ENCODE results near the gene CSTPP1. TPM values are rescaled to one million over a fixed set of nuclear protein-coding genes. Genes with fewer than 3 reads are reported as not detected.

Gene CSTPP1
- total and polyA plus RNA-seq, 2 donors (not counting 1 experiment from before 2014, with no cell fraction given), result 11.5 to 29.0 TPM

DNA sequence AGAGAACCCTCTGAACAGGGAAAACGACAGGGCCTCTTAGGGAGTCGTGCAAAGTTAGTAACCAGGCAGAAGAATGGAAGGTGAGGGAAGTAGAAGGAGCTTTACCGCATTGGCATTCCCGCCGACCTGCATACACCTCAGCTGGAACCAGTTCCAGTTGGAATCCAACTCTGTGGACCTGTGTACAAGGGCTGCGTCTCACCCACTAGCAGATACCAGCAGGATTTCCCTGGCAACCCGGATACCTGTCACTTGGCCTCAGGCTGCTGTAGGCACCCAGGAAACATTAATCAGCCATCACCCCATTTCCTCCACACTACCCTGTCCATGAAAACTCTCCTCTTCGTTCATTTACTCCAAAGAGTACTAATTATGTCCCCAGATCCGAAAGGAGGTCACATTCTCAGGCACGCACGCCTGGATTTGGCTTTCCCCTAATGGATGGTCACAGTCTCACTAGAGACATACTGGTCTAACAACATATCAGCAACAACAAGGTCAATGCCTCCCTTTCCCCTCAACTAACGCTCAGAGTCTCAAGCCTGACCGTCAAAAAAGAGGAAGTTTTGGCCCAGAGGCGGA lies 239.3 kb downstream of the CSTPP1 start:
- Histone ChIP-seq H3K27me3 (replicated peaks in 1 of 4; ENCODE audit: control extremely low read depth in 1 of 4, control insufficient read depth in 3 of 4, insufficient read depth in 4 of 4, low read length in 3 of 4) (no peaks in the 10 kb centered on the region), H3K4me2 (replicated peaks; ENCODE audit: low read depth, low read length, poor library complexity, severe bottlenecking) (peak overlapping the region; percentile 84), H3K9ac (ENCODE audit: low read length) (peak overlapping the region; percentile 92), H3K79me2 (ENCODE audit: control insufficient read depth, insufficient read depth, low read length) (peaks cover 63% of the 10 kb centered on the region), H2AFZ (ENCODE audit: insufficient read depth, low read depth, low read length, poor library complexity, severe bottlenecking) (peak overlapping the region; percentile 93), H3K4me1 (ENCODE audit: control insufficient read depth in 2 of 2, insufficient read depth in 2 of 2, low read length in 2 of 2) (peaks cover 17 to 28% of the 10 kb centered on the region in 2 donors), H3K27ac (ENCODE audit: low read length in 2 of 2) (peak overlapping the region; percentile 91 to 92), H3K4me3 (ENCODE audit: control extremely low read depth in 1 of 5, extremely low read depth in 1 of 5, insufficient read depth in 1 of 5, low read depth in 2 of 5, low read length in 4 of 5) (peak overlapping the region; percentile 78 to 98 (median 96)), H4K20me1 (ENCODE audit: control insufficient read depth, insufficient read depth, low read length, poor library complexity, severe bottlenecking) (peaks cover 51% of the 10 kb centered on the region), H3K36me3 (replicated peaks in 1 of 2; ENCODE audit: control extremely low read depth in 1 of 2, control insufficient read depth in 1 of 2, extremely low read depth in 1 of 2, insufficient read depth in 2 of 2, low read length in 1 of 2) (peaks cover 0 to 45% of the 10 kb centered on the region in 2 experiments), H3K9me3 (ENCODE audit: control extremely low read depth in 1 of 3, control insufficient read depth in 2 of 3, insufficient read depth in 1 of 3, low read length in 2 of 3) (no peaks in the 10 kb centered on the region)
- no peaks in the 10 kb centered on the region for H3K9me3 Mint-ChIP-seq (ENCODE audit: insufficient read depth)
- 42% methylated on average over 14 of the region's 14 CpGs for WGBS (ENCODE audit: insufficient coverage)
- intact Hi-C loops (cut with micrococcal nuclease), result loop anchor here (1.0 to 5.0 kb wide), 8 partner anchors 203 to 776 kb away; partner anchors contain the start of genes ARHGAP1, CSTPP1, FNBP4 and MTCH2
- H3K27ac Mint-ChIP-seq, result peak overlapping the region; percentile 100
- no peaks in the 10 kb centered on the region for H3K27me3 Mint-ChIP-seq
- POLR2A ChIA-PET, result interaction anchor here (3.3 kb wide), 1 partner anchor 39 kb away, joined by 14 read pairs; the partner anchor contains the start of gene DDB2
- CTCF ChIA-PET, result interaction anchor here (1.6 to 5.0 kb wide), 3 partner anchors 14 to 235 kb away, joined by 7 to 37 read pairs (median 22); partner anchors contain the start of gene DDB2
- TF ChIP-seq, protein P1, sequence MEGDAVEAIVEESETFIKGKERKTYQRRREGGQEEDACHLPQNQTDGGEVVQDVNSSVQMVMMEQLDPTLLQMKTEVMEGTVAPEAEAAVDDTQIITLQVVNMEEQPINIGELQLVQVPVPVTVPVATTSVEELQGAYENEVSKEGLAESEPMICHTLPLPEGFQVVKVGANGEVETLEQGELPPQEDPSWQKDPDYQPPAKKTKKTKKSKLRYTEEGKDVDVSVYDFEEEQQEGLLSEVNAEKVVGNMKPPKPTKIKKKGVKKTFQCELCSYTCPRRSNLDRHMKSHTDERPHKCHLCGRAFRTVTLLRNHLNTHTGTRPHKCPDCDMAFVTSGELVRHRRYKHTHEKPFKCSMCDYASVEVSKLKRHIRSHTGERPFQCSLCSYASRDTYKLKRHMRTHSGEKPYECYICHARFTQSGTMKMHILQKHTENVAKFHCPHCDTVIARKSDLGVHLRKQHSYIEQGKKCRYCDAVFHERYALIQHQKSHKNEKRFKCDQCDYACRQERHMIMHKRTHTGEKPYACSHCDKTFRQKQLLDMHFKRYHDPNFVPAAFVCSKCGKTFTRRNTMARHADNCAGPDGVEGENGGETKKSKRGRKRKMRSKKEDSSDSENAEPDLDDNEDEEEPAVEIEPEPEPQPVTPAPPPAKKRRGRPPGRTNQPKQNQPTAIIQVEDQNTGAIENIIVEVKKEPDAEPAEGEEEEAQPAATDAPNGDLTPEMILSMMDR (IDR thresholded peaks at IDR 0.05), result no peak
- no peak for TF ChIP-seq EZH2 (IDR thresholded peaks at IDR 0.05; ENCODE audit: borderline replicate concordance, insufficient read depth, low read depth, low read length, poor library complexity, severe bottlenecking)
- H3K4me3 Mint-ChIP-seq, result peak overlapping the region; percentile 100
- no peak for ATAC-seq (ENCODE audit: low read depth)
- H3K4me1 Mint-ChIP-seq, result peaks cover 33% of the 10 kb centered on the region
- no peak for DNase-seq
